Heart right ventricle (tissue), 16 donors: ENCODE results near the gene EFCAB8. TPM values are rescaled to one million over a fixed set of nuclear protein-coding genes. Genes with fewer than 3 reads are reported as not detected.

Experiments used
- ATAC-seq, 8 donors: fragments of 200-7000 bp; cut with Tn5 transposase; one replicate each; pipeline ENCODE4 v1.9.1; 2020; ENCODE audit warnings: mild to moderate bottlenecking in 8 of 8, moderate library complexity in 8 of 8, moderate number of reproducible peaks in 1 of 8
- DNase-seq, 2 donors: peaks; one replicate each; pipeline ENCODE4 v3.0.0-alpha.2; 2020
- H3K27ac ChIP-seq, 10 donors: fragments of 200-600 bp; sonication (generic) in 2 of 10; one replicate each; pipeline versions ENCODE4 v1.5.0 to v1.8.0; 2020 to 2022; ENCODE audit warnings: mild to moderate bottlenecking in 3 of 10
- H3K27me3 ChIP-seq, 7 donors: fragments of 200-600 bp; one replicate each; pipeline ENCODE4 v1.8.0; 2021 to 2022; ENCODE audit warnings: mild to moderate bottlenecking in 2 of 7
- H3K36me3 ChIP-seq, 9 donors: fragments of 200-600 bp; sonication (generic) in 1 of 9; one replicate each; pipeline versions ENCODE4 v1.5.0 to v1.8.0; 2020 to 2022; ENCODE audit warnings: mild to moderate bottlenecking in 2 of 9
- H3K4me1 ChIP-seq, 9 donors: fragments of 200-600 bp; sonication (generic) in 1 of 9; one replicate each; pipeline versions ENCODE4 v1.5.0 to v1.8.0; 2020 to 2022; ENCODE audit warnings: mild to moderate bottlenecking in 4 of 9
- H3K4me3 ChIP-seq, 10 donors: fragments of 200-600 bp; sonication (generic) in 2 of 10; one replicate each; pipeline versions ENCODE4 v1.5.0 to v1.8.0; 2020 to 2022; ENCODE audit warnings: mild to moderate bottlenecking in 7 of 10, moderate library complexity in 2 of 10
- H3K9me3 ChIP-seq, 11 donors: fragments of 200-600 bp in 10 of 11; sonication (generic) in 2 of 11; one replicate each; pipeline versions ENCODE4 v1.5.0 to v1.8.0; 2013 to 2022; ENCODE audit warnings: mild to moderate bottlenecking in 2 of 11, control low read depth in 1 of 11, moderate library complexity in 1 of 11
- CTCF ChIP-seq, 9 donors: fragments of 200-600 bp; sonication (generic) in 2 of 9; IDR thresholded peaks; one replicate each; pipeline versions ENCODE4 v1.5.0 to v1.8.0; 2021 to 2022; ENCODE audit warnings: antibody characterized with exemption in 9 of 9, mild to moderate bottlenecking in 5 of 9, moderate library complexity in 1 of 9
- WGBS, 2 donors: extraction: QIAGEN DNeasy Blood & Tissue Kit; methylation state at CpG; one replicate each; pipeline ENCODE4 v1.1.7; 2013; ENCODE audit warnings: inconsistent platforms in 1 of 2; 5-methylcytosine and 5-hydroxymethylcytosine counted together
- intact Hi-C, 10 donors: fragments of 100-400 bp; cut with DNase I; formaldehyde crosslinking; loops; one replicate each; pipeline versions ENCODE4 v1.11.1 to v1.14.2; 2022
- polyA plus RNA-seq, 2 donors: library from polyadenylated mRNA; stranded (reverse); fragments of 200-250 nt; gene quantifications; one replicate each; pipeline ENCODE4 v1.2.3, GENCODE V29; 2013
- total RNA-seq, 10 donors: library from RNA; stranded (reverse); fragmentation: NEBNext Ultra II Directional in 3 of 10; extraction: Animal tissue kit (Norgen Biotek cat#: 25700) in 3 of 10; gene quantifications; one replicate each; pipeline versions ENCODE4 v1.2.1 to v1.2.4, GENCODE V29; 2021 to 2023
- donor health status: Arrhythmogenic right ventricular cardiomyopathy.
- donor health status: ischemic (EF 13 %, LVEDD 7.1; RV severe dilation, severe dysfunction).
- donor health status: healthy with polysubstance abuse.
- donor health status: DM: no; HTN: yes; CAD: no.
- donor health status: DM: no; HTN: no; CAD: no.
- donor health status: ischemic (EF 25% LVEDD 6.9; RV normal size, moderate dysfunction).
- donor health status: ischemic (EF 25% LVEDD 5.7; RV mildly dilated, moderate dysfunction).
- donor health status: healthy.
- donor health status: DM: yes; HTN: yes; CAD: no.
- donor health status: Ischemic cardiomyopathy.
- donor health status: ischemic (EF 35%, LVEDD 5.7; RV mildly dilated, moderate dysfunction).
- donor health status: nonischemic (EF 11% LVEDD 7.7; RV severe dilation, severe dysfunction).
- donor health status: DM: yes; HTN: yes; CAD: no.
- donor health status: PGD.
- donor health status: ischemic (EF 29% LVEDD 5.4; RV normal size, mild dysfunction).
- donor health status: nonischemic (EF 23%, LVEDD 6.1; RV moderate dilation, normal function).

The EFCAB8 gene
- total and polyA plus RNA-seq, 12 donors = 0.15 to 0.58 TPM; not detected in 10

- no peaks in the 10 kb centered on the region for H3K36me3 ChIP-seq
- no peak for TF ChIP-seq CTCF (IDR thresholded peaks at IDR 0.05)
- no peak overlapping the region for H3K27ac ChIP-seq
- peaks cover 0 to 35% (median 18%) of the 10 kb centered on the region in 11 donors for H3K9me3 ChIP-seq
- intact Hi-C loops = no loop called here
- no peaks in the 10 kb centered on the region for H3K4me1 ChIP-seq
- 81 to 100% methylated on average over 1 of the region's 1 CpG for WGBS, 2 donors
- ATAC-seq (no peak), DNase-seq (no peak)
- no peaks in the 10 kb centered on the region for H3K27me3 ChIP-seq
- no peak overlapping the region for H3K4me3 ChIP-seq
Measured at GRCh38 chr20:32914031-32914430, 55.3 kb downstream of the EFCAB8 start.

- TF ChIP-seq CTCF (IDR thresholded peaks at IDR 0.05) = no peak
- Histone ChIP-seq H3K9me3 (peaks cover 0 to 34% (median 18%) of the 10 kb centered on the region in 11 donors), H3K36me3 (no peaks in the 10 kb centered on the region), H3K27ac (no peak overlapping the region), H3K27me3 (no peaks in the 10 kb centered on the region), H3K4me1 (no peaks in the 10 kb centered on the region), H3K4me3 (no peak overlapping the region)
- intact Hi-C loops = no loop called here
- 72 to 81% methylated on average over 9 of the region's 9 CpGs for WGBS, 2 donors
- no peak for DNase-seq
- no peak for ATAC-seq
Measured at GRCh38 chr20:32917191-32917950, 58.6 kb downstream of the EFCAB8 start.

- Histone ChIP-seq H3K36me3 (no peaks in the 10 kb centered on the region), H3K4me1 (no peaks in the 10 kb centered on the region), H3K4me3 (no peak overlapping the region), H3K27ac (no peak overlapping the region), H3K9me3 (peaks cover 0 to 27% (median 18%) of the 10 kb centered on the region in 11 donors), H3K27me3 (no peaks in the 10 kb centered on the region)
- 74% methylated on average over 12 of the region's 12 CpGs for WGBS, 2 donors
- ATAC-seq = no peak
- DNase-seq = no peak
- intact Hi-C loops = no loop called here
- TF ChIP-seq CTCF (IDR thresholded peaks at IDR 0.05) = no peak
Measured at GRCh38 chr20:32918296-32918695, 59.6 kb downstream of the EFCAB8 start.

GRCh38 chr20:32918751-32919150, 60.0 kb downstream of the EFCAB8 start:
- H3K27me3 ChIP-seq = no peaks in the 10 kb centered on the region
- TF ChIP-seq CTCF (IDR thresholded peaks at IDR 0.05) = no peak
- intact Hi-C loops = no loop called here
- no peak for ATAC-seq
- H3K27ac ChIP-seq = no peak overlapping the region
- 86 to 96% methylated on average over 1 of the region's 1 CpG for WGBS, 2 donors
- H3K4me1 ChIP-seq = no peaks in the 10 kb centered on the region
- DNase-seq = no peak
- no peak overlapping the region for H3K4me3 ChIP-seq
- H3K36me3 ChIP-seq = no peaks in the 10 kb centered on the region
- peaks cover 0 to 26% (median 18%) of the 10 kb centered on the region in 11 donors for H3K9me3 ChIP-seq
